ENCODE measurements around the gene AMT. TPM values are rescaled to one million over a fixed set of nuclear protein-coding genes. Genes with fewer than 3 reads are reported as not detected.

The AMT gene
- total and polyA plus RNA-seq, 2 donors from 2014 or later, result 15.2 to 44.1 TPM

GRCh38 chr3:49460956-49461355 is 38.7 kb upstream of the AMT start:
- Histone ChIP-seq H3K9ac (ENCODE audit: low read length in 3 of 3) (peak overlapping the region in 1 of 3 donors; percentile 8), H3K9me3 (ENCODE audit: control insufficient read depth in 2 of 3, insufficient read depth in 1 of 3, low read length in 3 of 3) (no peaks in the 10 kb centered on the region), H3K27me3 (ENCODE audit: control insufficient read depth, insufficient read depth, low read length) (no peaks in the 10 kb centered on the region), H3K27ac (ENCODE audit: low read depth in 2 of 2, low read length in 2 of 2) (peak overlapping the region; percentile 75 to 76), H3K4me1 (ENCODE audit: control insufficient read depth in 2 of 3, insufficient read depth in 2 of 3, low read depth in 1 of 3, low read length in 3 of 3) (peaks cover 0 to 28% (median 19%) of the 10 kb centered on the region in 3 donors), H3K36me3 (ENCODE audit: control insufficient read depth in 2 of 3, insufficient read depth in 3 of 3, low read length in 3 of 3) (no peaks in the 10 kb centered on the region), H3K4me3 (ENCODE audit: low read length in 3 of 3) (no peak overlapping the region)
- DNase-seq, result no peak
- intact Hi-C loops (cut with DNase I), result no loop called here
- no peak for TF ChIP-seq CTCF (IDR thresholded peaks at IDR 0.05; ENCODE audit: borderline replicate concordance, extremely low read depth, insufficient read depth)
- no peak for FAIRE-seq

- FAIRE-seq (no peak), DNase-seq (no peak)
- Histone ChIP-seq H3K4me3 (ENCODE audit: low read length in 3 of 3) (no peak overlapping the region), H3K36me3 (ENCODE audit: control insufficient read depth in 2 of 3, insufficient read depth in 3 of 3, low read length in 3 of 3) (no peaks in the 10 kb centered on the region), H3K27me3 (ENCODE audit: control insufficient read depth, insufficient read depth, low read length) (no peaks in the 10 kb centered on the region), H3K4me1 (ENCODE audit: control insufficient read depth in 2 of 3, insufficient read depth in 2 of 3, low read depth in 1 of 3, low read length in 3 of 3) (peaks cover 0 to 32% (median 19%) of the 10 kb centered on the region in 3 donors), H3K9ac (ENCODE audit: low read length in 3 of 3) (no peak overlapping the region), H3K9me3 (ENCODE audit: control insufficient read depth in 2 of 3, insufficient read depth in 1 of 3, low read length in 3 of 3) (no peaks in the 10 kb centered on the region), H3K27ac (ENCODE audit: low read depth in 2 of 2, low read length in 2 of 2) (peak overlapping the region; percentile 3 to 48)
- no peak for TF ChIP-seq CTCF (IDR thresholded peaks at IDR 0.05; ENCODE audit: borderline replicate concordance, extremely low read depth, insufficient read depth)
- intact Hi-C loops (cut with DNase I), result no loop called here
Observed at GRCh38 chr3:49460188-49460890, 38.1 kb upstream of the AMT start.

- H3K9ac ChIP-seq (ENCODE audit: low read length in 3 of 3), result no peak overlapping the region
- no peak for FAIRE-seq
- H3K4me1 ChIP-seq (ENCODE audit: control insufficient read depth in 2 of 3, insufficient read depth in 2 of 3, low read depth in 1 of 3, low read length in 3 of 3), result peaks cover 0 to 27% (median 16%) of the 10 kb centered on the region in 3 donors
- no peaks in the 10 kb centered on the region for H3K9me3 ChIP-seq (ENCODE audit: control insufficient read depth in 2 of 3, insufficient read depth in 1 of 3, low read length in 3 of 3)
- no peak for TF ChIP-seq CTCF (IDR thresholded peaks at IDR 0.05; ENCODE audit: borderline replicate concordance, extremely low read depth, insufficient read depth)
- H3K27me3 ChIP-seq (ENCODE audit: control insufficient read depth, insufficient read depth, low read length), result no peaks in the 10 kb centered on the region
- DNase-seq, result no peak
- H3K27ac ChIP-seq (ENCODE audit: low read depth in 2 of 2, low read length in 2 of 2), result no peak overlapping the region
- no peak overlapping the region for H3K4me3 ChIP-seq (ENCODE audit: low read length in 3 of 3)
- intact Hi-C loops (cut with DNase I), result no loop called here
- H3K36me3 ChIP-seq (ENCODE audit: control insufficient read depth in 2 of 3, insufficient read depth in 3 of 3, low read length in 3 of 3), result no peaks in the 10 kb centered on the region
Observed at GRCh38 chr3:49456466-49456865, 34.2 kb upstream of the AMT start.

All from kidney (tissue), 14 donors.